Psoas muscle (tissue), 8 donors: ENCODE measurements around the gene DNM3. TPM values are rescaled to one million over a fixed set of nuclear protein-coding genes. Genes with fewer than 3 reads are reported as not detected.
A peak's percentile ranks its signal among the peaks of the same experiment; 100 is the strongest.

ENCODE experiments used
- ATAC-seq, 4 donors: fragments of 200-7000 bp; cut with Tn5 transposase; one replicate each; pipeline ENCODE4 v1.9.1; 2020; ENCODE audit warnings: moderate library complexity in 3 of 4, mild to moderate bottlenecking in 2 of 4
- DNase-seq, 2 donors: peaks; one replicate each; pipeline ENCODE4 v3.0.0-alpha.2; 2020
- H3K27ac ChIP-seq: fragments of 200-600 bp; one replicate; pipeline ENCODE4 v1.8.0; 2022
- H3K27me3 ChIP-seq, 3 donors: fragments of 200-600 bp in 1 of 3; one replicate each; pipeline versions ENCODE4 v1.6.1 to v1.8.0; 2013 to 2022; ENCODE audit warnings: low read length in 2 of 3, mild to moderate bottlenecking in 2 of 3, moderate library complexity in 1 of 3; ENCODE audit not compliant: insufficient read depth in 3 of 3
- H3K36me3 ChIP-seq, 2 donors: fragments of 200-600 bp in 1 of 2; one replicate each; pipeline versions ENCODE4 v1.6.1 to v1.8.0; 2013 to 2022; ENCODE audit warnings: low read depth in 1 of 2, mild to moderate bottlenecking in 1 of 2, moderate library complexity in 1 of 2; ENCODE audit not compliant: insufficient read depth in 1 of 2
- H3K4me1 ChIP-seq: fragments of 200-600 bp; one replicate; pipeline ENCODE4 v1.8.0; 2022
- H3K4me3 ChIP-seq: fragments of 200-600 bp; one replicate; pipeline ENCODE4 v1.8.0; 2022; ENCODE audit warnings: mild to moderate bottlenecking
- H3K9me3 ChIP-seq: fragments of 200-600 bp; one replicate; pipeline ENCODE4 v1.8.0; 2022
- WGBS, 3 donors: extraction: QIAGEN DNeasy Blood & Tissue Kit; methylation state at CpG; one replicate each; pipeline versions ENCODE4 v1.1.6 to v1.1.7; 2013; 5-methylcytosine and 5-hydroxymethylcytosine counted together
- intact Hi-C, 2 donors: fragments of 100-400 bp; cut with DNase I; formaldehyde crosslinking; loops; one replicate each; pipeline versions ENCODE4 v1.11.0 to v1.14.2; 2022
- long read RNA-seq, 2 donors: library from polyadenylated mRNA; unstranded; transcript quantifications; one replicate each; pipeline ENCODE4 v2.0.0, GENCODE V29; 2021
- polyA plus RNA-seq, 3 donors: library from polyadenylated mRNA; stranded (reverse); fragments of 200-250 nt; gene quantifications; one replicate each; pipeline ENCODE4 v1.2.3, GENCODE V29; 2013
- total RNA-seq, 4 donors: library from RNA; stranded (reverse); fragmentation: NEBNext Ultra II Directional in 2 of 4; extraction: Animal tissue kit (Norgen Biotek cat#: 25700) in 2 of 4; gene quantifications; one replicate each; pipeline versions ENCODE4 v1.2.1 to v1.2.4, GENCODE V29; 2021 to 2023
- TF ChIP-seq, protein P1 (sequence below): fragments of 200-600 bp; IDR thresholded peaks from one replicate; pipeline ENCODE4 v1.8.0; 2022; ENCODE audit warnings: antibody characterized with exemption
- donor health status: healthy with polysubstance abuse.
- donor health status: DM: no; HTN: no; CAD: no; lungs with moderate emphysema.
- donor health status: Bipolar disorder and iron deficiency.
- donor health status: healthy.
- donor health status: DM: yes; HTN: yes; CAD: no.
- donor health status: DM: no; HTN: no; CAD: no.
- donor health status: DM: no; HTN: no; CAD: no.
- donor health status: DM: yes; HTN: yes; CAD: no.

DNM3 gene
- total RNA-seq = 1 to 10 TPM in 1 of 4 donors, under 1 TPM in 3; 0.52 to 1.0 (median 0.89) TPM
- under 1 TPM; 0.31 to 0.77 (median 0.62) TPM for polyA plus RNA-seq
- long read RNA-seq, donor 1, partial matches to known transcripts = 0 of 1 reads
- long read RNA-seq, donor 1, other reads (novel, unspliced or antisense) = 1 of 1 reads
- long read RNA-seq, donor 2, partial matches to known transcripts = 1 of 2 reads
- long read RNA-seq, donor 2, other reads (novel, unspliced or antisense) = 1 of 2 reads

DNA sequence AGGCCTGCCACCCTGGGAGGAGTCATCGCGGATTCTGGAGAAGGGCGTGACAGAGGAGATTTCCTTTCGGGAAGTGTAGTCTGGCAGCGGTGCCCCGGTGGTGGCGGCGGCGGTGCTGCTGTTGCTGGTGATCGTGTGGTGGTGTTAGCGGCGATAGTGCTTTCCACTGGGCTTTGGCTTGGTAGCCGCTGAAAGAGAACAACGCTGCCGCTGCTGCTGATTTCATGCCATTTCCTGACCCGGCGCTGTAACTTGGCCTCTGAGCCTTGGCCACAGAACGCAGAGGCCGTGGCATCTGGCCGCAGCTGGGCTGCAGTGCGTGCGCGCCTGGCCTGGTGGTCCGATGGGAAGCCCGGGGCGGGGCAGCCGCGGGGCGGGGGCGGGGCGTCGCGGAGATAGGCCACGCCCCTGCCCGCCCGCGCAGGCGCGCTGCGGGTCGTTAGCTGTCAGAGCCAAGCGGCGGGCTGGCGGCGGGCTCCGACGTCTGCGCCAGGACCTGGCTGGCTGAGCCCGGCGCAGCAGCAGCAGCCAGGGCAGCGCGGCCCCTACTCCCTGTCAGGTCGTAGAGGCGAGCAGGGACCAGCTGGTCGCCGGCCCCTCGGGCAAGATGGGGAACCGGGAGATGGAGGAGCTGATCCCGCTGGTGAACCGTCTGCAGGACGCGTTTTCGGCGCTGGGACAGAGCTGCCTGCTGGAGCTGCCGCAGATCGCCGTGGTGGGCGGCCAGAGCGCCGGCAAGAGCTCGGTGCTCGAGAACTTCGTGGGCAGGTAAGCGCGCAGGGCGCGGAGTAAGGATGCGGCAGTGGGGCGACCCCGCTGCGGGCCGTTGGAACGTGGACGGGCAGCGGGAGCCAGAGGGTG lies at the start of gene DNM3:
Gene DNM3, plus strand, starts transcription at position 449 of the 861 bp plus-strand sequence. Its CDS starts 159 bp downstream, at position 608.
- H3K27ac ChIP-seq = peak within 1 kb of the TSS; percentile 56
- TF ChIP-seq, protein P1, sequence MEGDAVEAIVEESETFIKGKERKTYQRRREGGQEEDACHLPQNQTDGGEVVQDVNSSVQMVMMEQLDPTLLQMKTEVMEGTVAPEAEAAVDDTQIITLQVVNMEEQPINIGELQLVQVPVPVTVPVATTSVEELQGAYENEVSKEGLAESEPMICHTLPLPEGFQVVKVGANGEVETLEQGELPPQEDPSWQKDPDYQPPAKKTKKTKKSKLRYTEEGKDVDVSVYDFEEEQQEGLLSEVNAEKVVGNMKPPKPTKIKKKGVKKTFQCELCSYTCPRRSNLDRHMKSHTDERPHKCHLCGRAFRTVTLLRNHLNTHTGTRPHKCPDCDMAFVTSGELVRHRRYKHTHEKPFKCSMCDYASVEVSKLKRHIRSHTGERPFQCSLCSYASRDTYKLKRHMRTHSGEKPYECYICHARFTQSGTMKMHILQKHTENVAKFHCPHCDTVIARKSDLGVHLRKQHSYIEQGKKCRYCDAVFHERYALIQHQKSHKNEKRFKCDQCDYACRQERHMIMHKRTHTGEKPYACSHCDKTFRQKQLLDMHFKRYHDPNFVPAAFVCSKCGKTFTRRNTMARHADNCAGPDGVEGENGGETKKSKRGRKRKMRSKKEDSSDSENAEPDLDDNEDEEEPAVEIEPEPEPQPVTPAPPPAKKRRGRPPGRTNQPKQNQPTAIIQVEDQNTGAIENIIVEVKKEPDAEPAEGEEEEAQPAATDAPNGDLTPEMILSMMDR = no peak
- DNase-seq (peak; percentile 84 to 89), ATAC-seq (peak; percentile 96 to 99 (median 98))
- H3K4me1 ChIP-seq = no peaks in the 10 kb centered on the region
- intact Hi-C loops = loop anchor here in 1 of 2 donors (5.0 kb wide), 1 partner anchor 39 kb away; no protein-coding TSS in a partner anchor
- WGBS, 3 donors = 1 to 2% (median 1%) methylated on average over 43 to 85 of the region's 85 CpGs
- H3K27me3 ChIP-seq = no peaks in the 10 kb centered on the region
- no peaks in the 10 kb centered on the region for H3K36me3 ChIP-seq
- no peaks in the 10 kb centered on the region for H3K9me3 ChIP-seq
- peak within 1 kb of the TSS; percentile 78 for H3K4me3 ChIP-seq

DNA sequence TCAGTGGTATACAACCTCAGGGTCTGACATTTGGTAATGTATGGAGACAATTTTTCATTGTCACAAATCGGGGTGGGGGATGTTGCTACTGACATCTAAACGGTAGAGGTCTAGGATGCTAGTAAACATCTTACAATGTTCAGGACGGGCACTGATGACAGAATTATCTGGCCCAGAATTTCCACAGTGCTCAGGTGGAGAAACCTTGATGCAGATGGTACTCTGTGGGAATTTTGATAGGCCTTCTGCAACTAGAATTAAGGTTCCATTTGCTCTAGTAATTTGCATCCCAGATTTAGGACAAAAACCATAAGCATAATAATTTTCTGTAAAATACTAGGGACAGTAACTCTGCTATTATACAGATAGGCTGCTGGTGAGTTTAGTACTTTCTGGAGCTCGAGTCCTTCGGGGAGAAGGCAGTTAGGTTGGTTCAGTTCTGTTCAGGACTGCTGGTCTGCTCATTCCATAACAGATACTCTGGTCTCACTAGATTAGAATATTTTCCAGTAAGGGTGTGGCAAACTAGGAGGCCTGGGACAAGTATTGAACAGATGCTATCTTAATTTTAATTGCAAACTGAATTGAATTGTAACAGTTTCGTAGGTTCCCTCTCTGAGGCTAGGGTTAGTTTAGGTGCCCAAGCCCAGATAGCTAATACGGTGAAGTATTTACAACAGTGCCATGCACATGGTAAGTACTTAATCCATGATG lies 48.5 kb upstream of the DNM3 start:
- H3K36me3 ChIP-seq = peaks cover 24 to 100% of the 10 kb centered on the region in 2 donors
- ATAC-seq = no peak
- intact Hi-C loops = loop anchor here in 1 of 2 donors (10.0 kb wide), 1 partner anchor 742 kb away; the partner anchor contains the start of gene SUCO

DNA sequence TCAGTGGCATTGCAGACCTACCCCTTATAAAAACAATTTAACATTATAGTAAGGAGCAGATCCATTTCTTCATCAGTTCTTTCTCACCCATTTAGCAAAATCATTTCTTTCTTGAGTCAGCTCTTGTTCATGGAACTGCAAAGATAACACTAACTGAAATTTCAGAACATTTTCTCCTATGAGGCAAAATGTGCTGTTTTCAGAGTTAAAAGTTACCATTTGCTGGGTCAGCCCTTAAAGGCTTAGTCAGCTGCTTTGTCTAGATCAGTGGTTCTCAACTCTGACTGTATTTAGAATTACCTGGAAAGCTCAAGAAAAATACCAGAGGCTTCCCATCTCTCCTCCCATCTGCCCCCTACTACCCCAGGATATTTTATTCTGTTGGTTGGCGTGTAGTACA lies 47.7 kb upstream of the DNM3 start:
- DNase-seq = no peak
- ATAC-seq = no peak
- intact Hi-C loops = loop anchor here in 1 of 2 donors (10.0 kb wide), 1 partner anchor 741 kb away; the partner anchor contains the start of gene SUCO
- no peaks in the 10 kb centered on the region for H3K9me3 ChIP-seq
- H3K27ac ChIP-seq = no peak overlapping the region
- WGBS, 3 donors = 98 to 100% (median 100%) methylated on average over 1 of the region's 1 CpG
- H3K4me3 ChIP-seq = no peak overlapping the region
- peaks cover 20 to 98% of the 10 kb centered on the region in 2 donors for H3K36me3 ChIP-seq
- TF ChIP-seq, protein P1 = no peak
- peaks cover 1% of the 10 kb centered on the region for H3K4me1 ChIP-seq
- no peaks in the 10 kb centered on the region for H3K27me3 ChIP-seq

More for the DNA sequence above, 48.5 kb upstream of the DNM3 start:
- Histone ChIP-seq H3K9me3 (no peaks in the 10 kb centered on the region), H3K27ac (no peak overlapping the region), H3K4me3 (no peak overlapping the region), H3K4me1 (peaks cover 2% of the 10 kb centered on the region), H3K27me3 (no peaks in the 10 kb centered on the region)
- TF ChIP-seq, protein P1 = no peak
- no peak for DNase-seq
- WGBS, 3 donors = 89 to 92% (median 91%) methylated on average over 7 of the region's 7 CpGs

DNA sequence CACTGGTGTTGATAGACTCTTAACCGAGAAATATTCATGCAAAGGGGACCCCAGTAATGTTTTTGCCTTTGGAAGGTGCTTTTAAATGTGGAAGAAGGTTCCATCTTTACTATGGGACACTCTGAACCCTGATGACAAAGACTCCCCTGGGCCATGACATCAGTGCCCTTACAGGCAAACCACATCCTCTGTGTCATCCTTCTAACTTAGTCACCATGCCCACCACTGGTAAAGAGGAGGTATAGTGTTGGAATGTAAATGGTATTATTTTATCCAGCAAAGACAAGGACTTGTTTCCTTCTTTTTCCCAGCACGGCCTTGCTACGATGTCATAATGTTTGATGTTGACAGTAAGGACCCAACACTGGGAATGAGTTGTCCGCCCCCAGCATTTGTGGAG lies 47.2 kb upstream of the DNM3 start:
- Histone ChIP-seq H3K4me1 (no peaks in the 10 kb centered on the region), H3K4me3 (no peak overlapping the region), H3K9me3 (no peaks in the 10 kb centered on the region), H3K27ac (no peak overlapping the region), H3K36me3 (peaks cover 20 to 95% of the 10 kb centered on the region in 2 donors), H3K27me3 (no peaks in the 10 kb centered on the region)
- peak in 2 of 4 donors; percentile 58 to 64 for ATAC-seq
- TF ChIP-seq, protein P1 = no peak
- no peak for DNase-seq
- intact Hi-C loops = loop anchor here in 1 of 2 donors (10.0 kb wide), 1 partner anchor 741 kb away; the partner anchor contains the start of gene SUCO
- WGBS, 3 donors = 79 to 95% (median 93%) methylated on average over 4 of the region's 4 CpGs
